MG63 (cell line): ENCODE measurements around the gene ZXDA. TPM values are rescaled to one million over a fixed set of nuclear protein-coding genes. Genes with fewer than 3 reads are reported as not detected.
A peak's percentile ranks its signal among the peaks of the same experiment; 100 is the strongest.
"Not testable (repeated sequence)": the region's sequence is repeated elsewhere in the genome, so short reads cannot be mapped to it uniquely, and the experiment has no call there.

ENCODE experiments used
- DNase-seq: peaks from one replicate; pipeline ENCODE4 v3.0.0-alpha.2; 2020
- H3K27me3 ChIP-seq: fragments of 250-450 bp; sonication (Bioruptor Pico); 2 replicates; pipeline ENCODE4 v1.5.1; 2020; ENCODE audit warnings: mild to moderate bottlenecking, moderate library complexity
- H3K36me3 ChIP-seq: fragments of 250-450 bp; sonication (Bioruptor Pico); 2 replicates; pipeline ENCODE4 v1.5.1; 2020; ENCODE audit warnings: mild to moderate bottlenecking, moderate library complexity
- H3K4me3 ChIP-seq: fragments of 250-450 bp; sonication (Bioruptor Pico); 2 replicates; pipeline ENCODE4 v1.5.1; 2020; ENCODE audit warnings: mild to moderate bottlenecking, moderate library complexity
- H3K9me3 ChIP-seq: fragments of 250-450 bp; sonication (Bioruptor Pico); 2 replicates; pipeline ENCODE4 v1.5.1; 2020; ENCODE audit warnings: mild to moderate bottlenecking, moderate library complexity
- total RNA-seq: library from RNA; depleted of rRNA; stranded (reverse); fragments of >200 nt; shearing (Covaris generic); gene quantifications from 2 replicates; pipeline ENCODE4 v1.2.3, GENCODE V29; 2014; ENCODE audit warnings: low replicate concordance; rRNA removed

Gene ZXDA, protein sequence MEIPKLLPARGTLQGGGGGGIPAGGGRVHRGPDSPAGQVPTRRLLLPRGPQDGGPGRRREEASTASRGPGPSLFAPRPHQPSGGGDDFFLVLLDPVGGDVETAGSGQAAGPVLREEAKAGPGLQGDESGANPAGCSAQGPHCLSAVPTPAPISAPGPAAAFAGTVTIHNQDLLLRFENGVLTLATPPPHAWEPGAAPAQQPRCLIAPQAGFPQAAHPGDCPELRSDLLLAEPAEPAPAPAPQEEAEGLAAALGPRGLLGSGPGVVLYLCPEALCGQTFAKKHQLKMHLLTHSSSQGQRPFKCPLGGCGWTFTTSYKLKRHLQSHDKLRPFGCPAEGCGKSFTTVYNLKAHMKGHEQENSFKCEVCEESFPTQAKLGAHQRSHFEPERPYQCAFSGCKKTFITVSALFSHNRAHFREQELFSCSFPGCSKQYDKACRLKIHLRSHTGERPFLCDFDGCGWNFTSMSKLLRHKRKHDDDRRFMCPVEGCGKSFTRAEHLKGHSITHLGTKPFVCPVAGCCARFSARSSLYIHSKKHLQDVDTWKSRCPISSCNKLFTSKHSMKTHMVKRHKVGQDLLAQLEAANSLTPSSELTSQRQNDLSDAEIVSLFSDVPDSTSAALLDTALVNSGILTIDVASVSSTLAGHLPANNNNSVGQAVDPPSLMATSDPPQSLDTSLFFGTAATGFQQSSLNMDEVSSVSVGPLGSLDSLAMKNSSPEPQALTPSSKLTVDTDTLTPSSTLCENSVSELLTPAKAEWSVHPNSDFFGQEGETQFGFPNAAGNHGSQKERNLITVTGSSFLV
- total RNA-seq, result 2.5 and 3.3 TPM in 2 replicates

GRCh38 chrX:57910287-57910912, at the start of gene ZXDA:
TSS of gene ZXDA (minus strand) at chrX:57910458. CDS start at chrX:57910420, 38 bp downstream.
- not testable (repeated sequence) for H3K9me3 ChIP-seq, H3K27me3 ChIP-seq, DNase-seq, H3K36me3 ChIP-seq
- peak within 1 kb of the TSS; percentile 44 for H3K4me3 ChIP-seq

GRCh38 chrX:57952320-57952678, 42.0 kb upstream of the ZXDA start:
- H3K9me3 ChIP-seq, result no peaks in the 10 kb centered on the region
- no peak overlapping the region for H3K4me3 ChIP-seq
- DNase-seq, result peak; percentile 36

GRCh38 chrX:57951666-57952319, 41.5 kb upstream of the ZXDA start:
- no peaks in the 10 kb centered on the region for H3K9me3 ChIP-seq
- H3K27me3 ChIP-seq, result no peaks in the 10 kb centered on the region
- H3K36me3 ChIP-seq, result no peaks in the 10 kb centered on the region

More at GRCh38 chrX:57952320-57952678, 42.0 kb upstream of the ZXDA start:
- Histone ChIP-seq H3K36me3 (no peaks in the 10 kb centered on the region), H3K27me3 (no peaks in the 10 kb centered on the region)

DNA sequence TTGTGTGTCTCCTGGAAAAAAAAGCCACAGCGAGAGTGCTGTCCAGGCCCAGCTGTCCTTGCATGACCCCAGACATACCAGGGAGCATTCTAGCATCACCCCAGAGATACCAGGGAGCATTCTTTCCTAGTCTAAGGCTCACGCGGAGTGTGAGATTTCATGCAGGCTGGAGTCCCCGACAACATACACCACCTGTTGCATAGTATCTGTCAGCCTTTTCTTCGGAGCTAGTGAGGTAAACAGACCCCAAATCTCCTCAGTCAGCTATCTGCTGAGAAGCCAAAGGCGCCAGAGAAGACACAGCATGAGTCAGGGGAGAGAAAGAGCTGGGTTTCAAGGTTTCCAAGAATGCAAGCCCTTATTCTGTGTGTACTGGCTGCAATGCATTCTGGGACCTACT, 23.1 kb upstream of the ZXDA start:
- Histone ChIP-seq H3K36me3 (no peaks in the 10 kb centered on the region), H3K4me3 (no peak overlapping the region), H3K9me3 (no peaks in the 10 kb centered on the region), H3K27me3 (no peaks in the 10 kb centered on the region)
- no peak for DNase-seq

More at GRCh38 chrX:57951666-57952319, 41.5 kb upstream of the ZXDA start:
- DNase-seq, result no peak
- no peak overlapping the region for H3K4me3 ChIP-seq

DNA sequence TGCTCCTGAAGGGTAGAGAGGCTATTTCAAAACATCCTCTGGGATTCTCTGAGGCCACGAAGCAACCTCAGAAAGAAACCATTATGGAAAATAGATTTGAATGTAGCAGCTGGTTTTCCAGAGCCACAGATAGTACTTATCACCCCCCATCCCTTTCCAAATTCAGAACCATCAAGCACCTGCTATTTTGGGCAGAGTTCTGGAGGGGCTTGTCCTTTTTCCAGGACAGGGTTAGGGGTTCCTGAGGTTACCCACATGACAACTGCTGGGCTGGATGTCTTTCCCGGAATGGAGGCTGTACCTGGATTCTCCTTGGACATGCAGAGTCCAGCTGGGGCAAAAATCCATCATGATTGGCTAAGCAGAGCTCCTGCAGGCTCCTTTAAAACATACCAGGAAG, 22.0 kb upstream of the ZXDA start:
- H3K9me3 ChIP-seq, result no peaks in the 10 kb centered on the region
- H3K4me3 ChIP-seq, result no peak overlapping the region
- no peaks in the 10 kb centered on the region for H3K36me3 ChIP-seq
- H3K27me3 ChIP-seq, result no peaks in the 10 kb centered on the region
- DNase-seq, result no peak

DNA sequence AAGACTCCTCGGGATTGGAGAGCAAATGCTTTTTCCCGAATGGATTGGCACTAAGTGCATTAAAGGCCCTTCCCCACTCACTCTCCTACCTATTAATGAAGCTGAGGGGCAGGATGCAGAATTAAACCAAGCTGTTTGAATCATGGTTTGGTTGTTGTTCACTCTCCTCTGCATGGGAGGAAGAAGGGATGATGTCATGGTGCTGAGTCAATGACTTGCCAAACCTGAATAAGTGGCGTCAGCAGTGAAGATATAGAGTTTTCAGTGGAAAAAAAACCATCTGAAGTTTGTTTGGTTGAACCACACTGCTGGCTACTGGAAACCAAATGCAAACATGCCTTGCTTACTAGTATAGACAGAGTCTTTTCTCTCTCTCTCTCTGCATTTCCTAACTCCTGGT, 19.8 kb upstream of the ZXDA start:
- Histone ChIP-seq H3K4me3 (no peak overlapping the region), H3K27me3 (no peaks in the 10 kb centered on the region), H3K9me3 (no peaks in the 10 kb centered on the region), H3K36me3 (no peaks in the 10 kb centered on the region)
- no peak for DNase-seq

GRCh38 chrX:57929373-57929772, 19.1 kb upstream of the ZXDA start:
- Histone ChIP-seq H3K4me3 (no peak overlapping the region), H3K36me3 (no peaks in the 10 kb centered on the region), H3K27me3 (no peaks in the 10 kb centered on the region), H3K9me3 (no peaks in the 10 kb centered on the region)
- DNase-seq, result no peak

- H3K9me3 ChIP-seq, result no peaks in the 10 kb centered on the region
- DNase-seq, result no peak
- H3K4me3 ChIP-seq, result no peak overlapping the region
- H3K27me3 ChIP-seq, result no peaks in the 10 kb centered on the region
- H3K36me3 ChIP-seq, result no peaks in the 10 kb centered on the region
Measured at GRCh38 chrX:57925806-57926205, 15.5 kb upstream of the ZXDA start.

- H3K9me3 ChIP-seq, result no peaks in the 10 kb centered on the region
- H3K4me3 ChIP-seq, result no peak overlapping the region
- no peaks in the 10 kb centered on the region for H3K27me3 ChIP-seq
- peak; percentile 24 for DNase-seq
- H3K36me3 ChIP-seq, result no peaks in the 10 kb centered on the region
Measured at GRCh38 chrX:57918750-57919436, 8.6 kb upstream of the ZXDA start.

- DNase-seq, result no peak
- H3K36me3 ChIP-seq, result no peaks in the 10 kb centered on the region
- H3K9me3 ChIP-seq, result no peaks in the 10 kb centered on the region
- H3K4me3 ChIP-seq, result no peak overlapping the region
- H3K27me3 ChIP-seq, result no peaks in the 10 kb centered on the region
Measured at GRCh38 chrX:57915680-57916079, 5.4 kb upstream of the ZXDA start.

DNA sequence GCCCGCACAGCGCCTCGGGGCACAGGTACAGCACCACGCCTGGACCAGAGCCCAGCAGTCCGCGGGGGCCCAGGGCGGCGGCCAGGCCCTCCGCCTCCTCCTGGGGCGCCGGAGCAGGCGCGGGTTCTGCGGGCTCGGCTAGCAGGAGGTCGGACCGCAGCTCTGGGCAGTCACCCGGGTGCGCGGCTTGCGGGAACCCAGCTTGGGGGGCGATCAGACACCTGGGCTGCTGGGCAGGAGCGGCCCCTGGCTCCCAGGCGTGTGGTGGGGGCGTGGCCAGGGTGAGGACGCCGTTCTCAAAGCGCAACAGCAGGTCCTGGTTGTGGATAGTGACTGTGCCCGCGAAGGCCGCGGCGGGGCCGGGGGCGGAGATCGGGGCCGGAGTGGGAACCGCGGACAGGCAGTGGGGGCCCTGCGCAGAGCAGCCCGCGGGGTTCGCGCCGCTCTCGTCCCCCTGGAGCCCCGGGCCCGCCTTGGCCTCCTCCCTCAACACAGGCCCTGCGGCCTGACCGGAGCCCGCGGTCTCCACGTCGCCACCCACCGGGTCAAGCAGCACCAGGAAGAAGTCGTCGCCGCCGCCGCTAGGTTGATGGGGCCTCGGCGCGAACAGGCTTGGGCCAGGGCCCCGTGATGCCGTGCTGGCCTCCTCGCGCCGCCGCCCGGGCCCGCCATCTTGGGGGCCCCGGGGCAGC, 517 bp downstream of the ZXDA start:
- not testable (repeated sequence) for H3K9me3 ChIP-seq, H3K36me3 ChIP-seq, H3K27me3 ChIP-seq
- H3K4me3 ChIP-seq, result peak overlapping the region; percentile 44
- DNase-seq, result peak; percentile 15

DNA sequence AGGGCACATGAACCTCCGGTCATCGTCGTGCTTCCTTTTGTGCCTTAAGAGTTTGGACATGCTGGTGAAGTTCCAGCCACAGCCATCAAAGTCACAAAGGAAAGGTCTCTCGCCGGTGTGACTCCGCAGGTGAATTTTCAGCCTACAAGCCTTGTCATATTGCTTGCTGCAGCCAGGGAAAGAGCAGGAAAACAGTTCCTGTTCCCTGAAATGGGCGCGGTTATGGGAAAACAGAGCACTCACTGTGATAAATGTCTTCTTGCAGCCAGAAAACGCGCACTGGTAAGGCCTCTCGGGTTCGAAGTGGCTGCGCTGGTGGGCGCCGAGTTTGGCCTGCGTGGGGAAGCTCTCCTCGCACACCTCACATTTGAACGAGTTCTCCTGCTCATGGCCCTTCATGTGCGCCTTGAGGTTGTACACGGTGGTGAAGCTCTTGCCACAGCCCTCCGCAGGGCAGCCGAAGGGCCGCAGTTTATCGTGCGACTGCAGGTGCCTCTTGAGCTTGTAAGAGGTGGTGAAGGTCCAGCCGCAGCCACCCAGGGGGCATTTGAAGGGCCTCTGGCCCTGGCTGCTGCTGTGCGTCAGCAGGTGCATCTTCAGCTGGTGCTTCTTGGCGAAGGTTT, 1.2 kb downstream of the ZXDA start:
- H3K36me3 ChIP-seq, H3K9me3 ChIP-seq, H3K27me3 ChIP-seq, DNase-seq: not testable (repeated sequence)
- H3K4me3 ChIP-seq, result peak overlapping the region; percentile 44

- Histone ChIP-seq H3K36me3 (peaks cover 3% of the 10 kb centered on the region; the same call in 1 of the 2 replicates), H3K27me3 (no peaks in the 10 kb centered on the region), H3K4me3 (no peak overlapping the region), H3K9me3 (no peaks in the 10 kb centered on the region)
- DNase-seq, result peak; percentile 8
Measured at GRCh38 chrX:57906790-57907189, 3.5 kb downstream of the ZXDA start.

- Histone ChIP-seq H3K36me3 (peaks cover 3% of the 10 kb centered on the region; the same call in 1 of the 2 replicates), H3K4me3 (peak overlapping the region; percentile 25)
- no peak for DNase-seq
Measured at GRCh38 chrX:57905141-57905540, 5.1 kb downstream of the ZXDA start.

DNA sequence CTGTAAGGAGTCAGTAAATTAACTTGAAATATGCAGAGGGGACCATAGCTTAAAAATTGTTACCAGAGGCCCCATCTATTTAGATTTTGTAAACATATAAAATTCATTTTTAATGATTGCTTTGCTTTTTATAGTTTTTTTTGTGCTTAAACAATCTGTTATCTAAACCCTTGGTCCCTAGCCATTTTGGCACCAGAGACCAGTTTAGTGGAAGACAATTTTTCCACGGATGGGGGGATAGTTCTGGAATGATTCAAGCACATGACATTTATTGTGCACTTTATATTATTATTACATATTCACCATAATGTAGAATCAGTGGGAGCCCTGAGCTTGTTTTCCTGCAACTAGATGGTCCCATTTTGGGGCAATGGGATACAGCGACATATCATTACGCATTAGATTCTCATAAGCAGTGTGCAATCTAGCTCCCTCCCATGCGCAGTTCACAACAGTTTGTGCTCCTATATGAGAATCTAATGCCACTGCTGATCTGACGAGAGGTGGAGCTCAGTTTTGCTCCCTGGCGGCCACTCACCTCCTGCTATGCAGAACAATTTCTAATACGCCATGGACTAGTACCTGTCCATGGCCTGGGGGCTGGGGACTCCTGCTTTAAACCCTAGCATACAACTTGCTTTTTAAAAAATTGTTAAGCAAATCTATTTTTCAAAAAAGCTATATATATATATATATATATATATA, 5.9 kb downstream of the ZXDA start:
- DNase-seq, result no peak
- Histone ChIP-seq H3K4me3 (no peak overlapping the region), H3K27me3 (no peaks in the 10 kb centered on the region), H3K9me3 (no peaks in the 10 kb centered on the region), H3K36me3 (peaks cover 3% of the 10 kb centered on the region; the same call in 1 of the 2 replicates)

More at GRCh38 chrX:57905141-57905540, 5.1 kb downstream of the ZXDA start:
- no peaks in the 10 kb centered on the region for H3K27me3 ChIP-seq
- H3K9me3 ChIP-seq, result no peaks in the 10 kb centered on the region
